Panc1 (cell line): Measurements from ENCODE around the gene LARP1. TPM values are rescaled to one million over a fixed set of nuclear protein-coding genes. Genes with fewer than 3 reads are reported as not detected.

Source experiments
- ATAC-seq: fragments of 200-7000 bp; cut with Tn5 transposase; 2 replicates; pipeline ENCODE4 v1.9.1; 2020; ENCODE audit warnings: mild to moderate bottlenecking, moderate library complexity
- BruUV-seq: library from RNA; stranded (reverse); fragments of 400-500 nt; replicated peaks from 2 replicates; lab custom pipeline; 2021; lab: Mats Ljungman, UMichigan
- CTCF ChIA-PET: fragments of 300-600 bp; sonication (Branson Sonifier 250); formaldehyde crosslinking; loops from one replicate; lab custom pipeline; 2022; ENCODE audit warnings: antibody characterized with exemption; lab: Charles Lee
- POLR2A ChIA-PET: fragments of 300-600 bp; sonication (Branson Sonifier 250); formaldehyde crosslinking; loops from one replicate; lab custom pipeline; 2022; ENCODE audit warnings: antibody characterized with exemption; lab: Charles Lee
- DNase-seq: peaks from one replicate; pipeline ENCODE4 v3.0.0-alpha.2; 2010; ENCODE audit warnings: low read depth, low spot score
- H3K27ac ChIP-seq: 2 replicates; pipeline ENCODE4 v1.5.1; 2011; ENCODE audit warnings: mild to moderate bottlenecking, low read length, inconsistent platforms
- H3K27me3 ChIP-seq: fragments of 200-500 bp; sonication (Bioruptor generic); 2 replicates; pipeline ENCODE4 v1.6.0; 2014; ENCODE audit warnings: low read length, inconsistent platforms; ENCODE audit not compliant: control insufficient read depth, insufficient read depth
- H3K36me3 ChIP-seq: fragments of 200-500 bp; sonication (Bioruptor generic); 2 replicates; pipeline ENCODE4 v1.5.1; 2014; ENCODE audit warnings: inconsistent platforms, mild to moderate bottlenecking, low read length, moderate library complexity; ENCODE audit not compliant: control insufficient read depth, insufficient read depth
- H3K4me1 ChIP-seq: 2 replicates; pipeline ENCODE4 v1.5.1; 2011; ENCODE audit warnings: inconsistent platforms, mild to moderate bottlenecking, low read length, moderate library complexity; ENCODE audit not compliant: control insufficient read depth, insufficient read depth
- H3K4me3 ChIP-seq, 2 experiments: 2 replicates each; pipeline ENCODE4 v1.5.1; 2011 to 2012; ENCODE audit warnings: low read depth in 2 of 2, low read length in 2 of 2, mild to moderate bottlenecking in 2 of 2, inconsistent platforms in 1 of 2, moderate library complexity in 1 of 2
- H3K9me3 ChIP-seq: fragments of 200-500 bp; sonication (Bioruptor generic); 2 replicates; pipeline ENCODE4 v1.5.1; 2014; ENCODE audit warnings: low read depth, mild to moderate bottlenecking, inconsistent platforms, low read length, moderate library complexity; ENCODE audit not compliant: control insufficient read depth, insufficient read depth
- CTCF ChIP-seq: fragments of 450-650 bp; IDR thresholded peaks from 2 replicates; pipeline ENCODE4 v1.5.1; 2017; ENCODE audit warnings: mild to moderate bottlenecking
- POLR2AphosphoS5 ChIP-seq: IDR thresholded peaks from 2 replicates; pipeline ENCODE4 v1.6.1; 2012; ENCODE audit warnings: mild to moderate bottlenecking, low read depth, low read length, moderate library complexity
- REST ChIP-seq, 2 experiments: IDR thresholded peaks; 2 replicates each; pipeline ENCODE4 v1.6.1; 2011 to 2012; ENCODE audit warnings: low read depth in 2 of 2, control low read depth in 1 of 2, low read length in 1 of 2, mild to moderate bottlenecking in 1 of 2, moderate library complexity in 1 of 2; ENCODE audit not compliant: insufficient read depth in 1 of 2
- SIN3A ChIP-seq: IDR thresholded peaks from 2 replicates; pipeline ENCODE4 v1.6.1; 2012; ENCODE audit warnings: low read depth, mild to moderate bottlenecking, low read length, moderate library complexity, borderline replicate concordance; ENCODE audit not compliant: insufficient read depth
- TCF7L2 ChIP-seq: IDR thresholded peaks from 2 replicates; pipeline ENCODE4 v1.6.1; 2011; ENCODE audit warnings: mild to moderate bottlenecking, low read depth, low read length, inconsistent platforms
- in situ Hi-C: cut with HindIII; loops from 2 replicates; pipeline ENCODE4 v1.10.0; 2016; ENCODE audit warnings: low sequenced_read_pairs, low pct_unique_long_range_greater_than_20kb
- intact Hi-C: fragments of 100-400 bp; cut with micrococcal nuclease; formaldehyde crosslinking; loops from one replicate; pipeline ENCODE4 v1.10.0; 2022; ENCODE audit not compliant: unreplicated experiment
- total RNA-seq: library from RNA; stranded (reverse); gene quantifications from one replicate; pipeline ENCODE4 v1.2.1, GENCODE V29; 2021; ENCODE audit not compliant: unreplicated experiment

The LARP1 gene
- total RNA-seq, 1 experiment from 2014 or later, result 325 TPM

GRCh38 chr5:154788212-154788611 lies 33.0 kb downstream of the LARP1 start:
- Histone ChIP-seq H3K9me3 (no peaks in the 10 kb centered on the region), H3K36me3 (peaks cover 10% of the 10 kb centered on the region), H3K4me3 (no peak overlapping the region), H3K4me1 (peaks cover 23% of the 10 kb centered on the region), H3K27ac (no peak overlapping the region), H3K27me3 (no peaks in the 10 kb centered on the region)
- DNase-seq (no peak), ATAC-seq (no peak)
- POLR2A ChIA-PET, result no interaction called here
- TF ChIP-seq TCF7L2 (no peak), CTCF (no peak), SIN3A (no peak)
- intact Hi-C loops (no loop called here), in situ Hi-C loops (no loop called here)
- CTCF ChIA-PET, result no interaction called here
- BruUV-seq, result no TSS peak

- intact Hi-C loops (no loop called here), in situ Hi-C loops (no loop called here)
- ChIA-PET POLR2A (no interaction called here), CTCF (no interaction called here)
- Histone ChIP-seq H3K9me3 (no peaks in the 10 kb centered on the region), H3K36me3 (peaks cover 24% of the 10 kb centered on the region), H3K4me3 (no peak overlapping the region), H3K27ac (no peak overlapping the region), H3K4me1 (peaks cover 17% of the 10 kb centered on the region), H3K27me3 (no peaks in the 10 kb centered on the region)
- DNase-seq (no peak), ATAC-seq (no peak)
- BruUV-seq, result no TSS peak
- TF ChIP-seq TCF7L2 (no peak), CTCF (no peak), POLR2AphosphoS5 (no peak), REST (IDR thresholded peaks at IDR 0.05; ENCODE audit: insufficient read depth in 1 of 2, low read depth in 2 of 2, low read length in 1 of 2) (no peak), SIN3A (no peak)
Measured at GRCh38 chr5:154791535-154791934, 36.4 kb downstream of the LARP1 start.
